Lower leg skin (tissue), 3 donors: ENCODE data around the gene KNOP1.

Experiments
- CTCF ChIP-seq, 3 donors: fragments of 450-650 bp; IDR thresholded peaks; one replicate each; pipeline ENCODE4 v1.5.1; 2016; ENCODE audit warnings: antibody characterized with exemption in 3 of 3, mild to moderate bottlenecking in 3 of 3, moderate library complexity in 2 of 3
- POLR2A ChIP-seq, 2 donors: fragments of 450-650 bp; IDR thresholded peaks; one replicate each; pipeline ENCODE4 v1.6.1; 2016 to 2017; ENCODE audit warnings: antibody characterized with exemption in 2 of 2, mild to moderate bottlenecking in 1 of 2, moderate library complexity in 1 of 2

- TF ChIP-seq POLR2A (IDR thresholded peaks at IDR 0.05) (no peak), CTCF (IDR thresholded peaks at IDR 0.05) (no peak)
Measured at GRCh38 chr16:19666477-19666876, 51.5 kb downstream of the KNOP1 start.
